ENCODE results near the gene LEF1.

DNA sequence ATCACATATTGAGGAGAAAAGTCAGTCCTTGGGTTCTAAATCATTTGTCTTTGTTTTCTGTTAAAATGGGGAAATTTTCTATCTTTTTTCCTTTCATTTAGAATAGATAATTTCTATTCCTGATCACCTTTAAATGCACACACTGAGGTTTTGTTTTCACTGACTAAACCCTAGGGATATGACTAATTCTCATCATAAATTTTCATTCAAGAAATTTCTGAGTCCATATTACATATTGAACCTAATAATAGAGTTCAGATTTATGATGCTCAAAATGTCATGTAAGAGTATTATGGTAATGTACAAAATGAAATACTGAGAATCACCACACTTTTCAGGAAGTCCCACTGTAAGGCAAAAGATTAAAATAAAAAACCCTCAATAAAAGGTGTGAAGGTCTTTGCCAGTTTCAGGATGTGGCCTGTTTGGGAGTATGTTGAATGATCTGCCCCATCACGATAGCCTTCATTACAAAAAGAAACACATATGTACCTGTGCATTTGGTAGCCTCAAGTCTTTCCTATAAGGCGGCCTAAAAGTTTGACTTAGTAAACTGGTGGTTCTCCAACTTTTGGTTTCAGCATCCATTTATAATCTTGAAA, 49.4 kb downstream of the LEF1 start:
- TF ChIP-seq, protein P1, sequence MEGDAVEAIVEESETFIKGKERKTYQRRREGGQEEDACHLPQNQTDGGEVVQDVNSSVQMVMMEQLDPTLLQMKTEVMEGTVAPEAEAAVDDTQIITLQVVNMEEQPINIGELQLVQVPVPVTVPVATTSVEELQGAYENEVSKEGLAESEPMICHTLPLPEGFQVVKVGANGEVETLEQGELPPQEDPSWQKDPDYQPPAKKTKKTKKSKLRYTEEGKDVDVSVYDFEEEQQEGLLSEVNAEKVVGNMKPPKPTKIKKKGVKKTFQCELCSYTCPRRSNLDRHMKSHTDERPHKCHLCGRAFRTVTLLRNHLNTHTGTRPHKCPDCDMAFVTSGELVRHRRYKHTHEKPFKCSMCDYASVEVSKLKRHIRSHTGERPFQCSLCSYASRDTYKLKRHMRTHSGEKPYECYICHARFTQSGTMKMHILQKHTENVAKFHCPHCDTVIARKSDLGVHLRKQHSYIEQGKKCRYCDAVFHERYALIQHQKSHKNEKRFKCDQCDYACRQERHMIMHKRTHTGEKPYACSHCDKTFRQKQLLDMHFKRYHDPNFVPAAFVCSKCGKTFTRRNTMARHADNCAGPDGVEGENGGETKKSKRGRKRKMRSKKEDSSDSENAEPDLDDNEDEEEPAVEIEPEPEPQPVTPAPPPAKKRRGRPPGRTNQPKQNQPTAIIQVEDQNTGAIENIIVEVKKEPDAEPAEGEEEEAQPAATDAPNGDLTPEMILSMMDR (conservative IDR thresholded peaks at IDR 0.05 in 1 of 2, IDR thresholded peaks at IDR 0.05 in 1 of 2; ENCODE audit: extremely low read depth in 1 of 2, insufficient read depth in 1 of 2, low read depth in 1 of 2, low read length in 2 of 2) = no peak
- no peak for TF ChIP-seq EZH2 (IDR thresholded peaks at IDR 0.05; ENCODE audit: borderline replicate concordance, low read length)

Data from mammary epithelial cell (primary cell).